Loucy (cell line): ENCODE results near the gene CTNND2.

Source experiments
- H2AFZ ChIP-seq: fragments of 200-600 bp; sonication (generic); 2 replicates; pipeline ENCODE4 v1.6.0; 2016; ENCODE audit warnings: antibody characterized with exemption, mild to moderate bottlenecking, low read length, moderate library complexity
- H3F3A ChIP-seq: fragments of 200-600 bp; 2 replicates; pipeline ENCODE4 v1.6.0; 2016; ENCODE audit warnings: antibody characterized with exemption, low read depth, mild to moderate bottlenecking
- H3K27me3 ChIP-seq: fragments of 200-600 bp; sonication (generic); 2 replicates; pipeline ENCODE4 v1.6.1; 2014; ENCODE audit warnings: low read length, mild to moderate bottlenecking; ENCODE audit not compliant: insufficient read depth, poor library complexity, severe bottlenecking
- H3K36me3 ChIP-seq: fragments of 200-600 bp; sonication (generic); 2 replicates; pipeline ENCODE4 v1.6.1; 2016; ENCODE audit warnings: low read length; ENCODE audit not compliant: insufficient read depth
- H3K4me1 ChIP-seq: fragments of 200-600 bp; sonication (generic); 2 replicates; pipeline ENCODE4 v1.5.1; 2014; ENCODE audit warnings: low read length, mild to moderate bottlenecking; ENCODE audit not compliant: insufficient read depth, poor library complexity, severe bottlenecking
- H3K4me2 ChIP-seq: fragments of 200-600 bp; sonication (generic); 2 replicates; pipeline ENCODE4 v1.6.0; 2014; ENCODE audit warnings: antibody characterized with exemption, low read length, low read depth, mild to moderate bottlenecking; ENCODE audit not compliant: poor library complexity, severe bottlenecking
- H3K4me3 ChIP-seq: fragments of 200-600 bp; sonication (generic); 2 replicates; pipeline ENCODE4 v1.5.1; 2014; ENCODE audit warnings: low read length, mild to moderate bottlenecking, mixed read lengths; ENCODE audit not compliant: poor library complexity, severe bottlenecking
- H3K79me2 ChIP-seq: fragments of 200-600 bp; sonication (generic); 2 replicates; pipeline ENCODE4 v1.6.1; 2014; ENCODE audit warnings: low read length; ENCODE audit not compliant: insufficient read depth
- H3K9ac ChIP-seq: fragments of 200-600 bp; sonication (generic); 2 replicates; pipeline ENCODE4 v1.6.0; 2014; ENCODE audit warnings: mild to moderate bottlenecking, low read depth, low read length, moderate library complexity; ENCODE audit not compliant: poor library complexity, severe bottlenecking
- H3K9me2 ChIP-seq: fragments of 200-600 bp; sonication (generic); replicated peaks from 2 replicates; pipeline ENCODE4 v1.6.1; 2016; ENCODE audit warnings: low read depth, low read length, mixed read lengths
- H3K9me3 ChIP-seq: fragments of 200-600 bp; sonication (generic); 2 replicates; pipeline ENCODE4 v1.6.1; 2014; ENCODE audit warnings: mild to moderate bottlenecking, antibody characterized with exemption, low read length, low read depth; ENCODE audit not compliant: insufficient read depth
- H4K20me1 ChIP-seq: fragments of 200-600 bp; sonication (generic); 2 replicates; pipeline ENCODE4 v1.6.0; 2014; ENCODE audit warnings: antibody characterized with exemption, low read length, mild to moderate bottlenecking; ENCODE audit not compliant: insufficient read depth, poor library complexity, severe bottlenecking
- EZH2phosphoT487 ChIP-seq: fragments of 200-600 bp; IDR thresholded peaks from 2 replicates; pipeline ENCODE4 v1.6.1; 2018; ENCODE audit warnings: antibody characterized with exemption, mild to moderate bottlenecking, moderate library complexity, borderline replicate concordance
- TF ChIP-seq, protein P1 (sequence below): fragments of 200-600 bp; sonication (generic); conservative IDR thresholded peaks from 2 replicates; pipeline ENCODE4 v1.5.1; 2014; ENCODE audit warnings: mild to moderate bottlenecking, antibody characterized with exemption, low read length

Gene CTNND2

GRCh38 chr5:11737010-11737409, 167.2 kb downstream of the CTNND2 start:
- H3K36me3 ChIP-seq, result no peaks in the 10 kb centered on the region
- no peaks in the 10 kb centered on the region for H3K9me2 ChIP-seq
- no peak overlapping the region for H3K4me2 ChIP-seq
- H3K4me1 ChIP-seq, result no peaks in the 10 kb centered on the region
- H3K9ac ChIP-seq, result no peak overlapping the region
- H3K9me3 ChIP-seq, result no peaks in the 10 kb centered on the region
- H4K20me1 ChIP-seq, result no peaks in the 10 kb centered on the region
- no peaks in the 10 kb centered on the region for H3K79me2 ChIP-seq
- H2AFZ ChIP-seq, result no peak overlapping the region
- H3K4me3 ChIP-seq, result no peak overlapping the region
- no peaks in the 10 kb centered on the region for H3K27me3 ChIP-seq
- TF ChIP-seq, protein P1, sequence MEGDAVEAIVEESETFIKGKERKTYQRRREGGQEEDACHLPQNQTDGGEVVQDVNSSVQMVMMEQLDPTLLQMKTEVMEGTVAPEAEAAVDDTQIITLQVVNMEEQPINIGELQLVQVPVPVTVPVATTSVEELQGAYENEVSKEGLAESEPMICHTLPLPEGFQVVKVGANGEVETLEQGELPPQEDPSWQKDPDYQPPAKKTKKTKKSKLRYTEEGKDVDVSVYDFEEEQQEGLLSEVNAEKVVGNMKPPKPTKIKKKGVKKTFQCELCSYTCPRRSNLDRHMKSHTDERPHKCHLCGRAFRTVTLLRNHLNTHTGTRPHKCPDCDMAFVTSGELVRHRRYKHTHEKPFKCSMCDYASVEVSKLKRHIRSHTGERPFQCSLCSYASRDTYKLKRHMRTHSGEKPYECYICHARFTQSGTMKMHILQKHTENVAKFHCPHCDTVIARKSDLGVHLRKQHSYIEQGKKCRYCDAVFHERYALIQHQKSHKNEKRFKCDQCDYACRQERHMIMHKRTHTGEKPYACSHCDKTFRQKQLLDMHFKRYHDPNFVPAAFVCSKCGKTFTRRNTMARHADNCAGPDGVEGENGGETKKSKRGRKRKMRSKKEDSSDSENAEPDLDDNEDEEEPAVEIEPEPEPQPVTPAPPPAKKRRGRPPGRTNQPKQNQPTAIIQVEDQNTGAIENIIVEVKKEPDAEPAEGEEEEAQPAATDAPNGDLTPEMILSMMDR, result no peak
- no peak for TF ChIP-seq EZH2phosphoT487
- H3F3A ChIP-seq, result no peaks in the 10 kb centered on the region

DNA sequence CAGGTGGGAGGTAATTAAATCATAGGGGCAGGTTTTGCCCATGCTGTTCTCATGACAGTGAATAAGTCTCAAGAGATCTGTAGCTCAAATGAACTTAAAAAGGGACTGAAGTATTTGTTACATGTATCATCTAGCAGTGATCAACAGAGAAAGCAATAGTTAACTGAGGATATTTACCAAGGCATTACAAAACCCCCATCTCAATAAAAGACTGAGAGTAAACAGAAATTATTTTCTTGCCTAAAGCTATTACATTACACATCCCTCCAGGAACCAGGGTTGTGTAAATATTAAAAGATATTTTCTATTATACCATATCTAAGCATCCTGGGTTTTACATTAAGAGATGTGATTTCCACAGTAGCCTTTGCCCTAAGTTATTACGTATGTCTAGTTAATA, 169.9 kb downstream of the CTNND2 start:
- Histone ChIP-seq H3F3A (no peaks in the 10 kb centered on the region), H3K9me3 (no peaks in the 10 kb centered on the region), H3K9me2 (no peaks in the 10 kb centered on the region), H3K4me3 (no peak overlapping the region), H3K4me1 (no peaks in the 10 kb centered on the region), H3K9ac (no peak overlapping the region), H3K27me3 (no peaks in the 10 kb centered on the region), H3K79me2 (no peaks in the 10 kb centered on the region), H2AFZ (no peak overlapping the region), H3K4me2 (no peak overlapping the region), H3K36me3 (no peaks in the 10 kb centered on the region), H4K20me1 (no peaks in the 10 kb centered on the region)
- TF ChIP-seq EZH2phosphoT487, result no peak
- TF ChIP-seq, protein P1, result no peak

GRCh38 chr5:11733840-11734192, 170.4 kb downstream of the CTNND2 start:
- Histone ChIP-seq H3K36me3 (no peaks in the 10 kb centered on the region), H3K4me3 (no peak overlapping the region), H3K79me2 (no peaks in the 10 kb centered on the region), H3K9ac (no peak overlapping the region), H2AFZ (no peak overlapping the region), H4K20me1 (no peaks in the 10 kb centered on the region), H3K4me1 (no peaks in the 10 kb centered on the region), H3F3A (no peaks in the 10 kb centered on the region), H3K9me3 (no peaks in the 10 kb centered on the region), H3K9me2 (no peaks in the 10 kb centered on the region), H3K4me2 (no peak overlapping the region), H3K27me3 (no peaks in the 10 kb centered on the region)
- TF ChIP-seq, protein P1, result no peak
- TF ChIP-seq EZH2phosphoT487, result no peak
